UCSD-AML1 (cell line): ENCODE data around the gene ABCA4.

Source experiments
- DNase-seq: peaks from one replicate; lab custom pipeline; 2025; ENCODE audit not compliant: unreplicated experiment; lab: John Stamatoyannopoulos, UW

Gene ABCA4

GRCh38 chr1:94084547-94084946, 36.4 kb downstream of the ABCA4 start:
- DNase-seq = no peak

- DNase-seq = no peak
These were observed 36.9 kb downstream of the ABCA4 start for GRCh38 chr1:94084085-94084484.

GRCh38 chr1:94083681-94084080, 37.3 kb downstream of the ABCA4 start:
- no peak for DNase-seq

GRCh38 chr1:94081566-94082344, 39.2 kb downstream of the ABCA4 start:
- no peak for DNase-seq

- DNase-seq = no peak
These were observed 41.0 kb downstream of the ABCA4 start for GRCh38 chr1:94079989-94080388.

GRCh38 chr1:94079080-94079940, 41.6 kb downstream of the ABCA4 start:
- no peak for DNase-seq

- peak; percentile 60 for DNase-seq
These were observed 48.0 kb downstream of the ABCA4 start for GRCh38 chr1:94072840-94073522.

GRCh38 chr1:94071976-94072375, 49.0 kb downstream of the ABCA4 start:
- DNase-seq = no peak

GRCh38 chr1:94071391-94071790, 49.6 kb downstream of the ABCA4 start:
- DNase-seq = no peak

GRCh38 chr1:94070865-94071264, 50.1 kb downstream of the ABCA4 start:
- no peak for DNase-seq

GRCh38 chr1:94069919-94070285, 51.0 kb downstream of the ABCA4 start:
- DNase-seq = no peak

GRCh38 chr1:94068999-94069918, 51.7 kb downstream of the ABCA4 start:
- DNase-seq = no peak

- no peak for DNase-seq
These were observed 52.6 kb downstream of the ABCA4 start for GRCh38 chr1:94068096-94068998.

GRCh38 chr1:94067196-94067595, 53.8 kb downstream of the ABCA4 start:
- DNase-seq = no peak

GRCh38 chr1:94063379-94063778, 57.6 kb downstream of the ABCA4 start:
- peak; percentile 33 for DNase-seq

GRCh38 chr1:94061513-94062443, 59.2 kb downstream of the ABCA4 start:
- DNase-seq = peak; percentile 55

GRCh38 chr1:94060720-94061119, 60.2 kb downstream of the ABCA4 start:
- DNase-seq = no peak

GRCh38 chr1:94058766-94059165, 62.2 kb downstream of the ABCA4 start:
- DNase-seq = no peak

GRCh38 chr1:94056996-94057395, 64.0 kb downstream of the ABCA4 start:
- no peak for DNase-seq
